HEK293 (cell line): ENCODE results near the gene SEPTIN2.

Experiments used
- CTCF ChIA-PET: fragments of 350-600 bp; formaldehyde crosslinking; extraction: SDS; loops from one replicate; lab custom pipeline; 2021; ENCODE audit warnings: antibody characterized with exemption; lab: Yijun Ruan, JAX
- POLR2A ChIA-PET: fragments of 300-600 bp; formaldehyde crosslinking; extraction: SDS; loops from one replicate; lab custom pipeline; 2020; ENCODE audit warnings: antibody characterized with exemption, inconsistent platforms; lab: Yijun Ruan, JAX
- H3K27ac ChIP-seq: fragments of 200-500 bp; sonication (Bioruptor generic); 2 replicates; pipeline ENCODE4 v1.5.1; 2014; ENCODE audit warnings: low read depth, low read length, control low read depth, inconsistent platforms; ENCODE audit errors: extremely low read depth
- H3K36me3 ChIP-seq, 2 experiments: fragments of 200-500 bp in 1 of 2; sonication (Bioruptor generic) in 1 of 2; 1 replicate in 1 of 2; 2 replicates in 1 of 2; pipeline ENCODE4 v1.5.1; 2014 to 2017; ENCODE audit warnings: inconsistent platforms in 2 of 2, low read length in 2 of 2; ENCODE audit not compliant: control insufficient read depth in 2 of 2, insufficient read depth in 1 of 2
- H3K4me1 ChIP-seq: fragments of 200-500 bp; sonication (Bioruptor generic); 2 replicates; pipeline ENCODE4 v1.5.1; 2014; ENCODE audit warnings: mild to moderate bottlenecking, low read length, inconsistent platforms; ENCODE audit not compliant: control insufficient read depth, insufficient read depth
- H3K4me3 ChIP-seq: 2 replicates; pipeline ENCODE4 v1.5.1; 2011; ENCODE audit warnings: low read depth, mild to moderate bottlenecking, control low read depth, low read length, moderate library complexity
- H3K9me3 ChIP-seq: fragments of 200-500 bp; sonication (Bioruptor generic); 2 replicates; pipeline ENCODE4 v1.5.1; 2014; ENCODE audit warnings: low read depth, low read length, inconsistent platforms; ENCODE audit not compliant: control insufficient read depth, insufficient read depth
- IKZF3 ChIP-seq: fragments of 450-650 bp; IDR thresholded peaks from 2 replicates; pipeline ENCODE4 v1.5.0; 2018; ENCODE audit warnings: missing biosample characterization, mild to moderate bottlenecking, missing genetic modification characterization, moderate library complexity
- KLF10 ChIP-seq: fragments of 450-650 bp; IDR thresholded peaks from 2 replicates; pipeline ENCODE4 v1.5.1; 2018; ENCODE audit warnings: missing biosample characterization, mild to moderate bottlenecking, missing genetic modification characterization
- ZBTB17 ChIP-seq: fragments of 450-650 bp; formaldehyde crosslinking; IDR thresholded peaks from 2 replicates; pipeline ENCODE4 v1.5.1; 2016; ENCODE audit warnings: missing biosample characterization, missing genetic modification characterization
- ZNF157 ChIP-seq: fragments of 450-650 bp; formaldehyde crosslinking; IDR thresholded peaks from 2 replicates; pipeline ENCODE4 v1.5.1; 2016; ENCODE audit warnings: missing biosample characterization, missing genetic modification characterization
- ZNF169 ChIP-seq: fragments of 450-650 bp; formaldehyde crosslinking; IDR thresholded peaks from 2 replicates; pipeline ENCODE4 v1.5.1; 2016; ENCODE audit warnings: missing biosample characterization, missing genetic modification characterization
- ZNF211 ChIP-seq: fragments of 450-650 bp; formaldehyde crosslinking; IDR thresholded peaks from 2 replicates; pipeline ENCODE4 v1.5.1; 2016; ENCODE audit warnings: low read depth, missing biosample characterization, missing genetic modification characterization
- ZNF404 ChIP-seq: fragments of 450-650 bp; formaldehyde crosslinking; IDR thresholded peaks from 2 replicates; pipeline ENCODE4 v1.5.1; 2017; ENCODE audit warnings: missing biosample characterization, missing genetic modification characterization
- ZNF518A ChIP-seq: fragments of 450-650 bp; formaldehyde crosslinking; conservative IDR thresholded peaks from 2 replicates; pipeline ENCODE4 v1.5.1; 2016; ENCODE audit warnings: low read depth, missing biosample characterization, missing genetic modification characterization
- ZNF624 ChIP-seq: fragments of 450-650 bp; formaldehyde crosslinking; IDR thresholded peaks from 2 replicates; pipeline ENCODE4 v1.5.1; 2017; ENCODE audit warnings: missing biosample characterization, missing genetic modification characterization
- TF ChIP-seq, protein P1 (sequence below): fragments of 450-650 bp; formaldehyde crosslinking; IDR thresholded peaks from 2 replicates; pipeline ENCODE4 v1.5.1; 2017; ENCODE audit warnings: missing biosample characterization, missing genetic modification characterization
- TF ChIP-seq, protein P2 (sequence below): fragments of 450-650 bp; formaldehyde crosslinking; IDR thresholded peaks from 2 replicates; pipeline ENCODE4 v1.5.1; 2016; ENCODE audit warnings: missing biosample characterization, missing genetic modification characterization

SEPTIN2 gene

GRCh38 chr2:241334813-241335212, 19.1 kb downstream of the SEPTIN2 start:
- Histone ChIP-seq H3K27ac (no peak overlapping the region), H3K9me3 (no peaks in the 10 kb centered on the region), H3K4me3 (no peak overlapping the region), H3K36me3 (peaks cover 34 to 79% of the 10 kb centered on the region in 2 experiments), H3K4me1 (no peaks in the 10 kb centered on the region)
- POLR2A ChIA-PET = no interaction called here
- CTCF ChIA-PET = no interaction called here
- TF ChIP-seq ZNF157 (tag by site-specific recombination) (no peak), KLF10 (tag by site-specific recombination) (no peak), ZNF624 (tag by site-specific recombination) (no peak), IKZF3 (tag by site-specific recombination) (no peak), ZNF518A (tag by site-specific recombination) (no peak)

DNA sequence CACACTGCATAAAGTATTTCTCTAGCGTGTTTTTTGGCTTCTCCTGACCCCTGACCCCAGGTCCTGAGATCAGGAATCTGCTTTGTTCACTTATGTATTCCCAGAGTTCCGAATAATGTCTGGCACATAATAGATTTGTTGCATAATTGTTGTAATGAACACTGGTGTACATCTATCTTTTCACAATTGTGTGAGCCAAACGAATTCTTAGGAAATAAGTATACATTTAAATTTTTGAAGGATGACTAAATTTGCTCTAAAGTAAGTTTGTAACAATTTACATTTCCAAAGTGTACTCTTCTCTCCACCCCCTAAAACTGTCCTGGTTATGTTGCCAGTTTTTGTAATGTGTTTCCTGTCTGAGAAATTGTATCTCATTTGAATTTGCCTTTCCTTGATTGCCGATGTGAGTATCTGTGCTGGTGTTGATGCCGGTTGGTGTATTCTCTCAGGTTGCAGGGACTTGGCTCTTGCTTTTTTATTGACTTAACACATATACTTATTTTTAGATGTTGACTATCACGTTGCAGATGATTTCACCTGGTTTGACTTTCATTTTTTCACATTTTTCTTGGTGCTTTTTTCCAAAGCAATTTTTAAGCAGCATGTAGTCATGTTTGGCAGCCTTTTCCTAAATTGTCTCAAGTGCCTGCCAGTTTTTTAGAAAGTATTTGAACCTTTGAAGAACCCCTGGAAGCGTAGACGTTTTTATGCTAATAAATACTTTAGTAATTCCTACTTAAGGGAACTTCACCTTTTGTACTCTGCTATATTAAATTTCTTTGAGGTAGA, 24.3 kb downstream of the SEPTIN2 start:
- ChIA-PET POLR2A (no interaction called here), CTCF (no interaction called here)
- TF ChIP-seq, protein P1, sequence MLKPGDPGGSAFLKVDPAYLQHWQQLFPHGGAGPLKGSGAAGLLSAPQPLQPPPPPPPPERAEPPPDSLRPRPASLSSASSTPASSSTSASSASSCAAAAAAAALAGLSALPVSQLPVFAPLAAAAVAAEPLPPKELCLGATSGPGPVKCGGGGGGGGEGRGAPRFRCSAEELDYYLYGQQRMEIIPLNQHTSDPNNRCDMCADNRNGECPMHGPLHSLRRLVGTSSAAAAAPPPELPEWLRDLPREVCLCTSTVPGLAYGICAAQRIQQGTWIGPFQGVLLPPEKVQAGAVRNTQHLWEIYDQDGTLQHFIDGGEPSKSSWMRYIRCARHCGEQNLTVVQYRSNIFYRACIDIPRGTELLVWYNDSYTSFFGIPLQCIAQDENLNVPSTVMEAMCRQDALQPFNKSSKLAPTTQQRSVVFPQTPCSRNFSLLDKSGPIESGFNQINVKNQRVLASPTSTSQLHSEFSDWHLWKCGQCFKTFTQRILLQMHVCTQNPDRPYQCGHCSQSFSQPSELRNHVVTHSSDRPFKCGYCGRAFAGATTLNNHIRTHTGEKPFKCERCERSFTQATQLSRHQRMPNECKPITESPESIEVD = no peak
- TF ChIP-seq ZNF404 (tag by site-specific recombination) (no peak), ZNF211 (no peak), ZNF169 (no peak), ZBTB17 (tag by site-specific recombination) (no peak)
- TF ChIP-seq, protein P2, sequence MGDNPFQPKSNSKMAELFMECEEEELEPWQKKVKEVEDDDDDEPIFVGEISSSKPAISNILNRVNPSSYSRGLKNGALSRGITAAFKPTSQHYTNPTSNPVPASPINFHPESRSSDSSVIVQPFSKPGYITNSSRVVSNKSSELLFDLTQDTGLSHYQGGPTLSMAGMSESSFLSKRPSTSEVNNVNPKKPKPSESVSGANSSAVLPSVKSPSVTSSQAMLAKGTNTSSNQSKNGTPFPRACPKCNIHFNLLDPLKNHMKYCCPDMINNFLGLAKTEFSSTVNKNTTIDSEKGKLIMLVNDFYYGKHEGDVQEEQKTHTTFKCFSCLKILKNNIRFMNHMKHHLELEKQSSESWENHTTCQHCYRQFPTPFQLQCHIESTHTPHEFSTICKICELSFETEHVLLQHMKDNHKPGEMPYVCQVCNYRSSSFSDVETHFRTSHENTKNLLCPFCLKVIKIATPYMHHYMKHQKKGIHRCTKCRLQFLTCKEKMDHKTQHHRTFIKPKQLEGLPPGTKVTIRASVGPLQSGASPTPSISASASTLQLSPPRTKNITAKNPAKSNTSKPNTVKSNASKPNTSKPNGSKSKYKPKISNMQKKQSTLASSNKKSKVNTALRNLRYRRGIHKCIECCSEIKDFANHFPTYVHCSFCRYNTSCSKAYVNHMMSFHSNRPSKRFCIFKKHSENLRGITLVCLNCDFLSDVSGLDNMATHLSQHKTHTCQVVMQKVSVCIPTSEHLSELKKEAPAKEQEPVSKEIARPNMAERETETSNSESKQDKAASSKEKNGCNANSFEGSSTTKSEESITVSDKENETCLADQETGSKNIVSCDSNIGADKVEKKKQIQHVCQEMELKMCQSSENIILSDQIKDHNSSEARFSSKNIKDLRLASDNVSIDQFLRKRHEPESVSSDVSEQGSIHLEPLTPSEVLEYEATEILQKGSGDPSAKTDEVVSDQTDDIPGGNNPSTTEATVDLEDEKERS (tag by site-specific recombination) = no peak
- Histone ChIP-seq H3K36me3 (peaks cover 62 to 95% of the 10 kb centered on the region in 2 experiments), H3K9me3 (no peaks in the 10 kb centered on the region), H3K27ac (no peak overlapping the region), H3K4me3 (no peak overlapping the region), H3K4me1 (no peaks in the 10 kb centered on the region)
